ENCODE data around the gene REXO2. TPM values are rescaled to one million over a fixed set of nuclear protein-coding genes. Genes with fewer than 3 reads are reported as not detected.

REXO2 gene
- total RNA-seq, 1 donor from 2014 or later: 162 TPM

Other genes starting within 250 kb of the REXO2 start
- gene NNMT, start 143.1 kb upstream of the REXO2 start, total RNA-seq: 72.9 TPM
- gene C11orf71, start 39.0 kb upstream of the REXO2 start, total RNA-seq: 9.9 TPM
- 20.3 TPM for gene RBM7, start 38.8 kb upstream of the REXO2 start, total RNA-seq
- 0.11 TPM for gene NXPE1, start 120.4 kb downstream of the REXO2 start, total RNA-seq
- not detected for gene NXPE4, start 156.3 kb downstream of the REXO2 start, total RNA-seq
- gene NXPE2, start 239.1 kb downstream of the REXO2 start, total RNA-seq: 0.22 TPM

All from cardiac septum (tissue), 1 donor.